HepG2 (cell line): ENCODE results near the gene ASCC2. TPM values are rescaled to one million over a fixed set of nuclear protein-coding genes. Genes with fewer than 3 reads are reported as not detected.

ENCODE experiments used
- AHR ChIP-seq: IDR thresholded peaks from 2 replicates; pipeline ENCODE4 v1.6.1; 2018; ENCODE audit warnings: missing genetic modification reagents, missing compliant biosample characterization
- ATRX ChIP-seq: sonication (generic); formaldehyde crosslinking; IDR thresholded peaks from 2 replicates; pipeline ENCODE4 v1.4.0; 2020; ENCODE audit warnings: missing genetic modification reagents, borderline replicate concordance
- BRF2 ChIP-seq: sonication (generic); formaldehyde crosslinking; IDR thresholded peaks from 2 replicates; pipeline ENCODE4 v1.8.1; 2022; ENCODE audit warnings: mild to moderate bottlenecking, missing genetic modification reagents
- CREM ChIP-seq, 2 experiments: sonication (generic) in 1 of 2; formaldehyde crosslinking in 1 of 2; IDR thresholded peaks; 2 replicates each; pipeline versions ENCODE4 v1.4.0 to v1.6.1; 2016 to 2020; ENCODE audit warnings: antibody characterized with exemption in 1 of 2, mild to moderate bottlenecking in 1 of 2, missing genetic modification reagents in 1 of 2
- DZIP1 ChIP-seq: sonication (generic); formaldehyde crosslinking; IDR thresholded peaks from 2 replicates; pipeline ENCODE4 v1.5.0; 2020; ENCODE audit warnings: mild to moderate bottlenecking, missing genetic modification reagents
- GMEB1 ChIP-seq: sonication (generic); formaldehyde crosslinking; IDR thresholded peaks from 2 replicates; pipeline ENCODE4 v1.5.1; 2020; ENCODE audit warnings: missing genetic modification reagents, mild to moderate bottlenecking, borderline replicate concordance
- MEIS1 ChIP-seq: sonication (generic); formaldehyde crosslinking; IDR thresholded peaks from 2 replicates; pipeline ENCODE4 v1.9.0; 2021; ENCODE audit warnings: mild to moderate bottlenecking, missing genetic modification reagents, moderate library complexity, borderline replicate concordance
- PRDM10 ChIP-seq: sonication (generic); formaldehyde crosslinking; IDR thresholded peaks from 2 replicates; pipeline ENCODE4 v1.4.0; 2020; ENCODE audit warnings: low read depth, missing genetic modification reagents
- REPIN1 ChIP-seq: sonication (generic); formaldehyde crosslinking; IDR thresholded peaks from 2 replicates; pipeline ENCODE4 v1.8.0; 2022; ENCODE audit warnings: missing genetic modification reagents, low read depth, mild to moderate bottlenecking, borderline replicate concordance
- RXRB ChIP-seq: IDR thresholded peaks from 2 replicates; pipeline ENCODE4 v1.6.1; 2016; ENCODE audit warnings: borderline replicate concordance, missing genetic modification reagents, missing compliant biosample characterization
- SIN3B ChIP-seq: fragments of 150-350 bp; IDR thresholded peaks from 2 replicates; pipeline ENCODE4 v1.6.1; 2014; ENCODE audit warnings: low read length
- STAG1 ChIP-seq: sonication (generic); formaldehyde crosslinking; IDR thresholded peaks from 2 replicates; pipeline ENCODE4 v1.4.0; 2020; ENCODE audit warnings: missing genetic modification reagents
- SUZ12 ChIP-seq: fragments of 150-350 bp; IDR thresholded peaks from 2 replicates; pipeline ENCODE4 v1.6.1; 2014; ENCODE audit warnings: low read depth, low read length
- ZBTB26 ChIP-seq: IDR thresholded peaks from 2 replicates; pipeline ENCODE4 v1.6.1; 2016; ENCODE audit warnings: missing compliant biosample characterization, missing genetic modification reagents, borderline replicate concordance
- ZNF180 ChIP-seq: sonication (generic); formaldehyde crosslinking; IDR thresholded peaks from 2 replicates; pipeline ENCODE4 v1.4.0; 2020; ENCODE audit warnings: low read depth, missing genetic modification reagents, borderline replicate concordance
- ZNF274 ChIP-seq: sonication (generic); formaldehyde crosslinking; IDR thresholded peaks from 2 replicates; pipeline ENCODE4 v1.5.1; 2020; ENCODE audit warnings: mild to moderate bottlenecking, missing genetic modification reagents
- ZNF720 ChIP-seq: sonication (generic); formaldehyde crosslinking; IDR thresholded peaks from 2 replicates; pipeline ENCODE4 v1.4.0; 2020; ENCODE audit warnings: missing genetic modification reagents
- polyA plus RNA-seq, 8 experiments: library from polyadenylated mRNA; depleted of rRNA in 3 of 8; stranded (reverse) in 7 of 8; unstranded in 1 of 8; fragments of >200 nt; fragmentation: Illumina TruSeq in 4 of 8; extraction: Trizol in 4 of 8; gene quantifications; 2 replicates each; pipeline versions ENCODE4 v1.2.1 to v1.2.3, GENCODE V29; 2011 to 2016; ENCODE audit warnings: low read depth in 4 of 8, missing spikeins in 1 of 8, mixed read lengths in 1 of 8; ENCODE audit not compliant: insufficient read depth in 1 of 8
- total RNA-seq, 5 experiments: library from RNA; depleted of rRNA; stranded (reverse); fragments of >200 nt; fragmentation: Illumina TruSeq; extraction: Trizol; gene quantifications; 2 replicates each; pipeline ENCODE4 v1.2.3, GENCODE V29; 2016; ENCODE audit warnings: low read depth in 1 of 5

ASCC2 gene
- total and polyA plus RNA-seq, 2 of the 13 experiments (the other 11 are each of a cell fraction or from before 2014, with no cell fraction given), result 26.2 to 26.3 TPM

GRCh38 chr22:29766632-29767170 lies 71.4 kb downstream of the ASCC2 start, which contains the start of gene ZMAT5 (continued):
- TF ChIP-seq GMEB1 (CRISPR knock-in tag) (peak; percentile 99), SIN3B (no peak), ATRX (CRISPR knock-in tag) (no peak), PRDM10 (CRISPR knock-in tag) (peak; percentile 90; the same call in 1 of the 2 replicates), MEIS1 (CRISPR knock-in tag) (no peak), ZNF180 (no peak), ZNF274 (peak; percentile 69; the same call in 1 of the 2 replicates), ZNF720 (CRISPR knock-in tag) (no peak), STAG1 (CRISPR knock-in tag) (no peak), AHR (CRISPR knock-in tag) (0 out of 2 replicates have a peak, but pooled peaks have one; percentile 20), RXRB (CRISPR knock-in tag) (peak; percentile 15; the same call in 1 of the 2 replicates), REPIN1 (CRISPR knock-in tag) (no peak; the same call in 1 of the 2 replicates), CREM (IDR thresholded peaks at IDR 0.05) (peak; percentile 97), CREM (CRISPR knock-in tag; IDR thresholded peaks at IDR 0.05) (no peak), ZBTB26 (0 out of 2 replicates have a peak, but pooled peaks have one; percentile 35), BRF2 (CRISPR knock-in tag) (0 out of 2 replicates have a peak, but pooled peaks have one; percentile 13), DZIP1 (no peak), SUZ12 (peak; percentile 80)
